NCI-H1048 (cell line): ENCODE measurements around the gene UBXN4.
"Not testable (repeated sequence)": the region's sequence is repeated elsewhere in the genome, so short reads cannot be mapped to it uniquely, and the experiment has no call there.

Experiments used
- DNase-seq: peaks from one replicate; lab custom pipeline; 2025; lab: John Stamatoyannopoulos, UW

Gene UBXN4

DNA sequence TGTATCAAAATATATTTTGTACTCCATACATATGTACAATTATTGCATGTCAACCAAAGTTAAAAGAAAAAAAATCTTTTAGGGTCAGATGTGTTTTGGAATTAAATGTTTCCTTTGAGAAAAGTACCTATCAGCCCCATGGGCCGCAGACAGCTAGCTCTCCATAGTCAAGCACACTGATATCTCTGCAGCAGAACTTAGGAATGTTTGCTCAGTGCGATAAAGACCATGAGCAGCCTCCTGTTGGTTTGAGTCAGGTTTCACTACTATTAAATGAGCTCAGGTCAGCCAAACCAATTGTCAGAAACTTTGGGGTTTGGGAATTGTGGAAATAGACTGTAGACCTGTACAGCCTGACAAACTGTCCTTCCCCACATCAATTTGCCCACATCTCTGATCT is 61.6 kb downstream of the UBXN4 start:
- DNase-seq: no peak

DNA sequence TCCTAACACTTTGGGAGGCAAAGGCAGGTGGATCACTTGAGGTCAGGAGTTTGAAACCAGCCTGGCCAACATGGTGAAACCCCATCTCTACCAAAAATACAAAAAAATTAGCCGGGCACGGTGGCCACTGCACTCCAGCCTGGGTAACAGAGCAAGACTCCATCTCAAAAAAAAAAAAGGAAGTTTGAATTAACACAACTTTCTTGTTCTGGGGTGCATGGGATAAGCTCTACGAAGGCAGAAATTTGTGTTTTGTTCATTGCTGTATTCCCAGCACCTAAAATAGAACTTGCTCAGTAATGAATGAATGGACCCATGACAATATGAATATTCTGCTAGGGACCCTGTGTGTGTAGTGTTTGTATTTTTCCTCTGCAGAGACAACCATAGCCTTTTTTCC is 66.2 kb downstream of the UBXN4 start:
- not testable (repeated sequence) for DNase-seq

DNA sequence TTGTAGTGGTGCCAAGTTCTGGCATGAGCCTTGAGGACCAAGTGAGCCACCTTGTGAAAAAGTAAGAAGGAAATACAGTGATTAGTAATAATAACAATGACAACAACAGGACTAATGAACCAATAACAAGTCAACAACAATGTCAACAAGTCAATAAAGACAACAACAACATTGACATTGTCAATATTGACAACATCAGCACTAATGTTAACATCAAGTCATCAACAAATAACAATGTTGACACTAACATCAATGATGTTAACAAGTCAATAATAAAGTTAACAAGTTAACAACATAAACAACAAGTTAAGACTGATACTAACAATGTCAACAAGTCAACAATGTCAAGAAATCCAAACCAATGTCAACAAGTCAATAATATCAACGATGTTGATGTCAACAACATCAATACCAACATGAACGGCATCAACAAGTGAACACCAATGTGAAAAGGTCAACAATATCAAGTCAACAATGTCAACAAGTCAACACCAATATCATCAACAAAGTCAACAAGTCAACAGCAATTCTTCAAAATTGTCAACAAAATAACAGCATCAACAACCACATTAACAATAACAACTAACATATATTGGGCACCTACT is 71.4 kb downstream of the UBXN4 start:
- no peak for DNase-seq

DNA sequence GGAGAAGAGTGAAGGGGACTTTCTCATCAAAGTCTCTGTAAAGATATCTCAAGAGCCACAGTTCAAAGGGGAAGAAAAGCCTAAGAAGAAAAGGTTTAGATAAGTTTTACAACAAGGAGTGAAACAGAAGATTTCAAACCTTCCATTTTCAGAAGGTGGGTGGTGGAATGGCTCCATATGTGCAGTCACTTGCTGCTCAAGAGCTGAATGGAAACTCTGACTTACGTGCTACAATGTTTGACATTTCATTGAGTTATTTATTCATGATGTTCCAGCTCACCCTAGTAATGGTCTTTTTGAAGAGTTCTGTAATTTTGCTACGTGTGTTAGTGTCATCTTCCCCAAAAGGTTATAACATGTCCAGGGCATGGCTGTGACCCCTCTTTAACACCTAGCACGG is 73.6 kb downstream of the UBXN4 start:
- no peak for DNase-seq

DNA sequence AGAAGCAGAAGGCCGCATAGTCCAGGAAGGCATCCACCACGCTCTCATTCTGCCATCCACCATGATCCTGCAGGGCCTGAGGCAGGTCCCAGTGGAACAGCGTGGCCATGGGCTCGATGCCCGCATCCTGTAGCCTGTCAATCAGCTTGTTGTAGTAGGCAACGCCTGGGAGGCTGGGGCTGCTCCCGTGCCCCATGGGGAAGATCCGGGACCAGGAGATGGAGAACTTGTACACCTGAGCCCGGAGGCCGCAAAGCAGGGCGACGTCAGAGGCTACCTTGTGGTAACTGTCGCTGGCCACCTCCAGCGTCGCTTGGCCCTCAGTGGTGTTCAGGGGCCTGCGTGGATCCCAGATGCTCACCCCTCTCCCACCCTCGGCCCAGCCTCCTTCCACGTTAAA is 75.8 kb downstream of the UBXN4 start:
- DNase-seq: no peak

DNA sequence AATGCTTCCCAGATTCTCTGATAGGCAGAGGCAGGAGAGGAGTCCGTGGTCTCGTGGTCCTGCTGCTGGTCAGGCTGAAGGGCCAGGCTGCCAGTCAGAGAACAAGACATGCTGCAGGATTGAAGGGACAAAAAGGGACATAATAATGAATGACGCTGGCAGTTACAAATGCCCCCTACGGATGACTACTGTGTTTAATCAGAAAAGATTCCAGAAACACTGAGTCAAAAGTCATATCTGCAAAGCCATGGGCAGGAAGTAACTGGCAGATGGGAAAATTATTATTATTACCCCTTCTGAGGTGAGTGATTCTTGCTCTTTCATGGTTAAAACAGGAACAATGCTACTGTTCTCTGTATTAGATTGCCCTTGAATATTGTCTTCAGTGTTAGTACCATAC is 76.3 kb downstream of the UBXN4 start:
- DNase-seq: no peak

DNA sequence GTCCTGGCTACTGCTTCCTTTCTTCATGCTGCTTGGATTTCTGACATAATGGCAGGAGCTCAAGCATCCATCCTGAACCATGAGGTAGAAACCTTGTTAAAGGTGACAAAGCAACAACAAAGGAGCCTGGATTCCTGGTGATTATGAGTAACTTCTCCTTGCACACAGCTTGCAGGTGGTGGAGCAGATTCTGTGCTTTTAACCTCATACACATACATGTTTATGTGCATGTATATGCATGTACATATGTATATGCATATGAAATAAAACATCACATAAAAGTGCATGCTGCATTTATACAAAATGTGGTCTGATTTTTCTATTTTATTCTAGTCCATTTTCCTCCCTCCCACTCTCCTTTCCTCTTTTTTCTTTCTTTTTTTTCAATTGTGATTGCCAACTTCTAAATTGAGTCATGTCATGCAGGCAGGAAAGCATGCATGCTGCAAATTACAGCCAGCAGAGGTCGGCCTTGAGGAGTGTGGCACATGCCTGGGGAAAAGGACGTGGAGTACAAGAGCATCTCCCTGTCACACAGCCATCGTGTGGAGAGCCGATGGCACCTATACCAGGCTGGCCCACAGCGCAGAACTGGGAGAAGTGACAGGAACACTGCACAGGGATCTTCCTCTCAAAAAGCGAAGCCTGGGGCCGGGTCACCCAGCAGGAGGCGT is 77.4 kb downstream of the UBXN4 start:
- no peak for DNase-seq

DNA sequence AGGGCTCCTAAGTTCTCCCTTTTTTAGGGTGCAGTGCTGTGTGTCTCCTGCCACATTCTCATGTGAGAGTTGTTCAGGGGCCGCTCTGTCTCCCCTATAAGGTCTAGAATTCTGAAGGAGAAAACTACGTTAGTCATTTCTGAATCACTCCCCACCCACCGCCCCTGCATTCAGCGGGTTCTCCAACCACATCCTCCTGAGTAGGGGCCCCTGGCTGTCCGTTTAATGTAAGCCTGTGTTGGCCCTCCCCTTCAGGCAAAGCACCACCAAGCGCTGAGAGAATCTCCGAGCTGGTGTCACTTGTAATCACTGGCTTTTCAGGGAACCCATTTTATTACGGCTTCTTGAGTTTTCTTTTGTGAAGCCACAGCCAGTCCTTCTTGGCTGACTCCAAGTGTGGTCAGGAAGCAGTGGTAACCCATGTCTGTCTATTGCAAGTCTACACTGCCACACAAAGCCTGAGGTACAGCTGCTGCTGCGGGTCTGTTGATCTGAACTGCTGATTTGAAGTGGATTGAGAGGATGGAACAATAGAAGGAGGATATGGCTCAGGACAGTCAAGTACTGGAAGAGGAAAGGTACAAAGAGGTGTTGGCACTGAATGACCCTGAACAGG is 78.5 kb downstream of the UBXN4 start:
- DNase-seq: no peak

DNA sequence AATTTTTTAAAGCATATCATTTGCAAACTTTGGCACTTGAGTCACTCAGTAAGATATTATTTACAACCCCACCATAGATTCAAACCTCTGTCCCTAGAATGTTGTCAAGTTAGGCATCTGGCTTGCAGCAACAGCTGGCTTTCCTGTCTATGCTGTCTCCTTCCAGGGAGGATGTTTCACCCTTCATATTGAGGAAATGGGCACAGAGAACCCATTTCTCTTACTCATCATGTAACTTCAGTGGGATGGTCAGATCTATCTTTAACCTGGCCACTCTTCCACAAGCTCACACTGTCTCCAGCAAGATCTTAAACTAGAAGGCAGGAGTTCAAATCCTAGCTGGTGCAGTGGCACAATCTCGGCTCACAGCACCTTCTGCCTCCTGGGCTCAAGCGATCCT is 79.5 kb downstream of the UBXN4 start:
- no peak for DNase-seq

DNA sequence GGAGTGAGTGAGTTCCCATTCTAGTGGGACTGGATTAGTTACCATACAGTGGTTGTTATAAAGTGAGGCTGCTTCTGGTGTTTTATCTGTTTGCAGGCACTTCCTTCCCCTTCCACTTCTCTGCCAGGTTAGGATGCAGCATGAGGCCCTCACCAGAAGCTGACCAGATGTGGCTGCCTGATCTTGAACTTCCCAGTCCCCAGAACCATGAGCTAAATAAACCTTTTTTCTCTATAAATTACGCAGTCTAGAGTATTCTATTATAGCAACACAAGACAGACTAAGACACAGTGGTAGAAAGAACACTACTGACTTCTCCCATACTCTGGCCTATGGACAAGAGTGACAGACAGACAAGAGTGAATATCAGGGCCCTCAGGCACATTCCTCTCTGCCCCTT is 81.2 kb downstream of the UBXN4 start:
- DNase-seq: no peak

DNA sequence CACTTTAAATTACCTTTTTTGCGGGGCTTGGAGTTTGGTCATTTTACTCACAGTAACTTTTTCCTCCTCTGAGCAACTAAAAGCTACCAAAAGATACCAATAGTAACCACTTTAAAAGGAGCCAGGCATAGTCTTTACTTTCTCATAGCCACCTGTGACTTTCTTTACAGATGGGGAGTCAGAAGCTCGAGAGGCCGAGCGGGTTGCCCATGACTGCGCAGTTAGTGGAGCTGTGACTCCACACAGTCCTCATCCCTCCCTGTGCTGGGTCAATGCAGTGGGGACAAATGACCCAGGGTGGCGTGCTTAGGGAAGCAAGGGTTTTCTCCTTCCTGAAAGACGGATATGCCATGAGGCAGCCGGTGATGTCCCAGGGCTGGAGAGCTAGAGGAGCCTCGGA is 83.5 kb downstream of the UBXN4 start:
- DNase-seq: no peak

DNA sequence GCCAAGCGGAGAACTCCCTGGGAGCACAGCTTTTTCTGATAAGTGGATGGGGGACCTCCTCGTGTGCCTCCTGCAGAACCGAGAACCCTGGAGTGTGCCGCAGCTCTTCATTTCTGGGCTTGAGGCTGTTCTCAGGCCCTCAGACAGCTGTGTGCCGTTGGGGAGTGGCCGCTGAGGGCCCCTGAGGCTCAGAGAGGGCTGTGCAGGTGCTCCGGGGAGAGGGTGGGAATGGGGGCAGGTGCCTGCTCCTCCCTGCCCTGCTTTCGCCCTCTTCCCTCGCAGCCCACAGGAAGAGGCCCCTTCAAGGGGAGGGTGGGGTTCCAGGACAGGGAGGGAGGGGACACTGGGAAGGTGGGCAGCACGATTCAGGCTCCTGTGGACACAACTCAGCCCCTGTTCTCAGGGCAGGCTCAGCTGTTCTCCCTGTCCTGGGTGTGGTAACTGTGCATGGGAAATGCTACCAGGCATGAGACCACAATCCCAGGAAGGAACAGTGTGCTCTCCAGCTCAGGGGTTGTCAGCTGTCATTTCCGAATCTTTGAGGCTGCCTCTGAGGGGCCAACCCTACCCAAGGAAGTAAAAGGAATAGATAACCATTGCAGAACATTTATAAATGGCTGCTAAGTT is 84.0 kb downstream of the UBXN4 start:
- no peak for DNase-seq

DNA sequence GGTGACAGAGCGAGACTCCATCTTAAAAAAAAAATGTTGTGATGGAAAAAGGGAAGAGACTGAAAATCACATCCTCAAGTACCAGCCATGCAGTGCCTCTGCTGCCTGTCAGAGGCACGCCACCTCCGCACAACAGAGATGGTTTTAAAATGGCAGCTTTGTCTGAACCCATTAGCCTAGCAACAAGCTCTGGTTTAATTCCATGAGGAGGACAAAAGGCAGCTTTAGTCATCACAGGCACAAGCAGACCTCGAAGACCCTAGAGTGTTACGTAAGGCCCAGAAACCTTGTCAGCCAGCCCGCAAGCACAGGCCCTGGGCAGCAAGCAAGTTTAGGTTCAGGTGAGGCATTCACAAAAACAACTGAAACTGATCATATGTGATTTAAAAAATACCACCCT is 84.9 kb downstream of the UBXN4 start:
- DNase-seq: no peak

DNA sequence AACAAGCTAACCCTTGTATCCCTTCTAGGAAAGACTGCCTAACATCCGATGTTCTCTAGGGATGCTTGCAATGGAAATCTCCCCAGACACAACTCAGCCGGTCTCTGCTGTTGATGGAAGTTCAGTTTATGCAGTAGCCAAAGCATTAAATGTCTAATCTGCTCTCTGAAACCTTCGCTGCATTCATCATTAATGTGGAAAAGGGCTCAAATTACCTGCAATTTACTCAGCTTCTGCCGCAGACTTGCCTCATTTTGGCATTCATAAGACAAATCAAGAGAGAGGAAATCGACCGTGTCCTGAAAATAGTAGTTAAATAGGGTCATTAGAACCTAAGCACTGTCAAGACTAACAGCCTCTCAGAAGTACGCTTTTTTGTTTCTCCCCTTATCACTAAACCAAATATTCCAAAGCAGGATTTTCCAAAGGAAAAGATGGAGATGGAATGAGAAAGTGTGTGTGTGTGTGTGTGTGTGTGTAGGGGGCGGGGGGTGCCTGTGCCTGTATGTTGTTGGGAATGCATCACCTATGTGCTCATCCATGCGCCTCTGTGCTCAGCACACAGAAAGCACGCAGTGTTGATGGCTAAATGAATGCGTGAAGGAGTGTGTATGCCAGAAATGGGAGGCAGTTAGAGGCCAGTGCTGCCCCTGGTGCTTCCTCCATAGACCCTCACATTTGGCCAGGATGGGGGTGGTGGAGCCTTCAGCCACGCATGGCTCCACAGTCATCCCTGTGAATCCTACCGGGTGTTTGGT is 87.9 kb downstream of the UBXN4 start:
- DNase-seq: no peak

DNA sequence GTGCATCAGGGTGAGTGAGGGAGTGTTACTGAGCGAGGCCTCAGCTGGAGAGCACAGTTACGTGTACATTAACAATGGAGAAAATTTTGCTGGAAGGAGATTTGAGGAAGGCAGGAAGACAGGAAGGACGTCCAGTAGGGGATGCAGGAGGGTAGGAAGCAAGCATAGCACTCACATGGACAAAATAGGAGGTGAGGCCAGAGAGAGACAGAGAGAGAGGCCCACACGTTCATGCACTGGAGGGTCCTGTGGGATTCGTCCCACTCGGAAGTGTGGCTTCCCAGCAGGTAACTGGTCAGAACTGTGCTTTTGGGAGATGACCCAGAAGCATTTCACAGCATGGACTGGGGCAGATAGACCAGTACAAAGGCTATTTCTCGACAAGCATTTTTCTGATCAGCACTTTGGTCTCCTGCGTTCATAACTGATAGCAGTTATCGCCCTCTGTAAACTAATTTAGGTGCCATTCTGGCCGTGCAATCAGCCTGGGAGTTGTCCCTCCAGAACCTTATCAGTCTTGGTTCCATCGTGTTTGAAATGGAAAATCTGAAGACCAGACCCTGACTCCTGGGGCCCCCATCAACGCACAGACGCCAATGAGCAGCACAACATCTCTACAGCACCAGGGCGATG is 89.6 kb downstream of the UBXN4 start:
- no peak for DNase-seq

DNA sequence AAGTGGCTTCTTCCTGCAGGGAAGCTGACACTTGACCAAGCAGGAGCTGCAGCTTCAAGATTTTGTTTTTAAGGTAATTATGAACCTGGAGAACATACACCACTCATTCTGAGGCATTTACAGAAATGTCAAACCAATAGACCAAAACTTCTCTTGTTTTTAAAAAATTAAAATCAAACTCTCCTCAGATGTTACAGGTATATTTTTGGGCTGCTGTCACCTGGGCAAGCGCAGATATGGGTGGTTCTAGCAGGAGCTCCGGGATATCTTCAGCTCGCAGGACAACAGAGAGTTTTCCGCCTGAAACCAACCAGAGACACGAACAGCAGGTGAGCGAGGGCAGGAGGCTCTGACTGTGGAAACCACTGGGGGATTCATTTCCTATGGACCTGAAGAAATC is 91.2 kb downstream of the UBXN4 start:
- no peak for DNase-seq
